Left ventricle myocardium superior (tissue), 1 donor: ENCODE data around the gene CARD11. TPM values are rescaled to one million over a fixed set of nuclear protein-coding genes. Genes with fewer than 3 reads are reported as not detected.

ENCODE experiments used
- ATAC-seq: fragments of 200-7000 bp; cut with Tn5 transposase; one replicate; pipeline ENCODE4 v1.9.1; 2020; ENCODE audit warnings: mild to moderate bottlenecking, moderate library complexity
- DNase-seq: peaks from one replicate; pipeline ENCODE4 v3.0.0-alpha.2; 2020
- intact Hi-C: fragments of 100-400 bp; cut with micrococcal nuclease; formaldehyde crosslinking; loops from one replicate; pipeline ENCODE4 v1.11.0; 2022
- long read RNA-seq: library from polyadenylated mRNA; unstranded; transcript quantifications from one replicate; pipeline ENCODE4 v2.0.0, GENCODE V29; 2021
- total RNA-seq: library from RNA; stranded (reverse); fragmentation: NEBNext Ultra II Directional; extraction: Animal tissue kit (Norgen Biotek cat#: 25700); gene quantifications from one replicate; pipeline ENCODE4 v1.2.1, GENCODE V29; 2021
- donor health status: DM: no; HTN: yes; CAD: no; lungs with severe emphysema.

CARD11 gene
- 0.37 TPM for total RNA-seq
- long read RNA-seq, result 0 reads

- intact Hi-C loops, result no loop called here
- DNase-seq (no peak), ATAC-seq (no peak)
Observed at GRCh38 chr7:3043544-3044371, at the start of gene CARD11. TSS of gene CARD11 (minus strand) at chr7:3043867. CDS start at chr7:2958506, 85,361 bp downstream.

GRCh38 chr7:3092468-3092867 is 48.8 kb upstream of the CARD11 start:
- DNase-seq (peak; percentile 55), ATAC-seq (peak; percentile 58)
- intact Hi-C loops, result no loop called here

GRCh38 chr7:3091631-3092030 is 48.0 kb upstream of the CARD11 start:
- DNase-seq (no peak), ATAC-seq (no peak)
- intact Hi-C loops, result no loop called here

GRCh38 chr7:3089493-3089892 is 45.8 kb upstream of the CARD11 start:
- intact Hi-C loops, result no loop called here
- ATAC-seq, result no peak
- no peak for DNase-seq

DNA sequence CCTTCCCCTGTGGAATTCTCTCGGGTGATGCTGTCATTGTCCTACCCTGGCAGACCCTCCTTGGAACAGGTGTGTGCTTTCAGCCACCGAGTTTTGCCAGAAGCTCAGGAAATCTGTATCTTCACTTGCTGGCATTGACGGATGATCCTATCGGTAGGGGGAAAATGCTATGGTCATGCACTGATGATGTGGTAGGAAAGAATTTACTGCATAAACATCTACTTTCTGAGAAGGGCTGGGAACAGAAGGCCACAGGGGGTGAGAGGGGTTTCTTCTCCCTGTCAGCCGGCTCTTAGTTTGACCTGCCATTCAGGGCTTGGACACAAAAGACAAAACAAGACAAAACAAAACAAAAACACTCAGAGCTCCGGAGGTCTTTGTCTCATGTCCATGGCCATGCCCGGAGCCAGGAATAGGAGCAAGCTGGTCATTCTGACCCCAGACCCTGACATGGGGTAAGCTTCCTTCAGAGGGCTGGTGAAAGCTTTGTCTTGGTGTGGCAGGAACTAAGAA is 43.6 kb upstream of the CARD11 start:
- ATAC-seq (no peak), DNase-seq (no peak)
- intact Hi-C loops, result no loop called here

- intact Hi-C loops, result no loop called here
- DNase-seq, result no peak
- ATAC-seq, result no peak
Observed at GRCh38 chr7:3083350-3083749, 39.7 kb upstream of the CARD11 start.

- no peak for DNase-seq
- intact Hi-C loops, result no loop called here
- ATAC-seq, result no peak
Observed at GRCh38 chr7:3082831-3083230, 39.2 kb upstream of the CARD11 start.

GRCh38 chr7:3082386-3082785 is 38.7 kb upstream of the CARD11 start:
- DNase-seq (no peak), ATAC-seq (no peak)
- intact Hi-C loops, result no loop called here

DNA sequence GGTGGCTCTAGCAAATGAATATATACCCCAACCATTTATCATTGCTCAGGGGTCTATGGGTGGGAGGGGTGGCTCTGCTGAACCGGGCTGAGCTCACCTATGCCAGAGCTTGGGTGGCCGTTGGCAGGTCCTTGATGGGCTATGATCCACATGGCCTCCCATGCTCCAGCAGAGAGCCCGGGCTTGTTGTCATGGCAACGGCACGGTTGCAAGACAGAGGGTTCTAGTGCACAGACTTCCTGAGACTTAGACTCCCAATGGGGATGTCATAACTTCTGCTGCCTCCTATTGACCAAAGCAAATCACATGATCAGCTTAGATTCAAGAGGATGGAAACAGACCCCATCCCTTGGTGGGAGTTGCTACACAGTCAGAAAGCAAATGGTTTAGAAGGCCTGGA is 36.4 kb upstream of the CARD11 start:
- ATAC-seq (no peak), DNase-seq (no peak)
- intact Hi-C loops, result no loop called here

- ATAC-seq (no peak), DNase-seq (no peak)
- intact Hi-C loops, result no loop called here
Observed at GRCh38 chr7:3078514-3078913, 34.8 kb upstream of the CARD11 start.

- DNase-seq (no peak), ATAC-seq (no peak)
- intact Hi-C loops, result no loop called here
Observed at GRCh38 chr7:3076700-3077099, 33.0 kb upstream of the CARD11 start.

- ATAC-seq, result no peak
- no peak for DNase-seq
- intact Hi-C loops, result no loop called here
Observed at GRCh38 chr7:3076163-3076562, 32.5 kb upstream of the CARD11 start.

GRCh38 chr7:3075441-3075840 is 31.8 kb upstream of the CARD11 start:
- intact Hi-C loops, result no loop called here

DNA sequence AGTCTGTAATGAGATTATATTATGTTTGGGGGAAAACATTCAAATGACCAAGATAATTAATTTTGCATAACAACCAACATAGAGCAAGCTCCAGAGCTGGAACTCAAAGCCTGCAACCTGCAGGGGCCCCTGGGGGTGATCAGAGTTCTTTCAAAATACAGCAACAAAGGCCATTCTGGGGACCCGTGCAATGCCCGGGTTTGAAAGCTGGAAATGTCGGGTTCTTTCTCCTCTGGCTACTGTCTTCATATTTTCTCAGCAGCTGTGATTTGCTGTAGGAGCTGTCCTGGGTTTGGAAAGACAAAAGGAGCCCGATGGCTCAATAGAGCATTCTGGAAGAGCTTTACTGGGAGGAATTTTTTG is 30.8 kb upstream of the CARD11 start:
- intact Hi-C loops, result no loop called here
- DNase-seq (no peak), ATAC-seq (no peak)

More at GRCh38 chr7:3075441-3075840, 31.8 kb upstream of the CARD11 start:
- ATAC-seq, result no peak
- no peak for DNase-seq

DNA sequence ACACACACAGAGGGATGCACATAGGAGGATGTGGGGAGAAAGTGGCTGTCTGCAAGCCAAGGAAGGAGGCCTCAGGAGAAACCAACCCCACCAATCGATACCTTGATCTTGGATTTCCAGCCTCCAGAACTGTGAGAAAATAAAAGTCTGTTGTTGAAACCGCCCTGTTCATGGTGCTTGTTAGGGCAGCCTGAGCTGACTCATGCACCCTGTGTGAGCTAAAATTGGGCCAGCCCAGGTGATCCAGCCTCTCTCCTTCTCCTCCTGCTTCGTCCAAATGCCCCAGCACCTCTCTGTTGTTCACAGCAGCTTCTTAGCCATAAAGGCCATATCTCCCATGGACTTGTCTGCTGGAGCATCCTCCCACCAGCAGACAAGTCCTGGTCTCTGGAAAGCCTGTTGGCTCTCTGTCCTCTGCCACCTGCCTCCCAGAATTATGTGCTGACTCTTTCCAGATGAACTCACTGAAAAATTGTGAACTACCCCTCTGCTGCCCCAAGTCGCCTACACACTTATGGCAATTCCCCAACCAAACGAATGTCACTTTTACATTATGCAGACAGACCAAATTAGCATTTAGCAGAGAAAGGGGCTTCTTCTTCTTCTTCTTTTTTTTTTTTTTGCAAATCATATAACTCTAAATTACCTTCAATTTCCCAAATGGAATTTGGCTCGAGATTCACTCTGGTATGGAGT is 30.2 kb upstream of the CARD11 start:
- no peak for DNase-seq
- intact Hi-C loops, result no loop called here
- no peak for ATAC-seq

- intact Hi-C loops, result no loop called here
- ATAC-seq, result no peak
- no peak for DNase-seq
Observed at GRCh38 chr7:3070908-3071307, 27.2 kb upstream of the CARD11 start.

- DNase-seq (no peak), ATAC-seq (no peak)
- intact Hi-C loops, result no loop called here
Observed at GRCh38 chr7:3069771-3070449, 26.2 kb upstream of the CARD11 start.

GRCh38 chr7:3068530-3068929 is 24.9 kb upstream of the CARD11 start:
- peak; percentile 33 for ATAC-seq
- intact Hi-C loops, result no loop called here

GRCh38 chr7:3067606-3068380 is 24.1 kb upstream of the CARD11 start:
- DNase-seq (no peak), ATAC-seq (no peak)
- intact Hi-C loops, result no loop called here

More at GRCh38 chr7:3068530-3068929, 24.9 kb upstream of the CARD11 start:
- DNase-seq, result no peak
